ENCODE measurements around the gene TP73. TPM values are rescaled to one million over a fixed set of nuclear protein-coding genes. Genes with fewer than 3 reads are reported as not detected.

TP73 gene
- 1 to 10 TPM; 1.5 to 5.7 TPM for total RNA-seq

- ATAC-seq (peak in 1 of 2 donors; percentile 1), DNase-seq (ENCODE audit: low spot score) (no peak)
- Mint-ChIP-seq H3K27ac (no peak within 1 kb of the TSS), H3K4me3 (peak within 1 kb of the TSS; percentile 45), H3K9me3 (no peaks in the 10 kb centered on the region), H3K36me3 (no peaks in the 10 kb centered on the region), H3K27me3 (peaks cover 23 to 29% of the 10 kb centered on the region in 2 donors), H3K4me1 (ENCODE audit: low read depth in 2 of 2) (peaks cover 12 to 17% of the 10 kb centered on the region in 2 donors)
Measured at GRCh38 chr1:3651930-3652547, at the start of gene TP73. TSS of gene TP73 (plus strand) at chr1:3652516. CDS start at chr1:3682366, 29,850 bp downstream.

GRCh38 chr1:3603156-3603555, 49.2 kb upstream of the TP73 start:
- no peaks in the 10 kb centered on the region for H3K27me3 Mint-ChIP-seq
- no peak overlapping the region for H3K27ac Mint-ChIP-seq
- H3K36me3 Mint-ChIP-seq = no peaks in the 10 kb centered on the region
- no peaks in the 10 kb centered on the region for H3K9me3 Mint-ChIP-seq
- no peak for DNase-seq (ENCODE audit: low spot score)
- H3K4me3 Mint-ChIP-seq = no peak overlapping the region
- ATAC-seq = no peak
- peaks cover 1 to 7% of the 10 kb centered on the region in 2 donors for H3K4me1 Mint-ChIP-seq (ENCODE audit: low read depth in 2 of 2)

GRCh38 chr1:3603571-3604467, 48.5 kb upstream of the TP73 start:
- Mint-ChIP-seq H3K4me1 (ENCODE audit: low read depth in 2 of 2) (peaks cover 0 to 5% of the 10 kb centered on the region in 2 donors), H3K9me3 (no peaks in the 10 kb centered on the region), H3K4me3 (no peak overlapping the region), H3K27ac (no peak overlapping the region), H3K36me3 (no peaks in the 10 kb centered on the region), H3K27me3 (no peaks in the 10 kb centered on the region)
- DNase-seq (ENCODE audit: low spot score) (no peak), ATAC-seq (no peak)

- Mint-ChIP-seq H3K4me3 (no peak overlapping the region), H3K27ac (no peak overlapping the region), H3K9me3 (no peaks in the 10 kb centered on the region), H3K27me3 (peaks cover 0 to 2% of the 10 kb centered on the region in 2 donors), H3K36me3 (no peaks in the 10 kb centered on the region), H3K4me1 (ENCODE audit: low read depth in 2 of 2) (no peaks in the 10 kb centered on the region)
- DNase-seq (ENCODE audit: low spot score) (no peak), ATAC-seq (no peak)
Measured at GRCh38 chr1:3604468-3604974, 47.8 kb upstream of the TP73 start.

GRCh38 chr1:3604997-3605823, 47.1 kb upstream of the TP73 start:
- DNase-seq (ENCODE audit: low spot score) (no peak), ATAC-seq (no peak)
- no peaks in the 10 kb centered on the region for H3K9me3 Mint-ChIP-seq
- H3K36me3 Mint-ChIP-seq = no peaks in the 10 kb centered on the region
- no peaks in the 10 kb centered on the region for H3K4me1 Mint-ChIP-seq (ENCODE audit: low read depth in 2 of 2)
- no peak overlapping the region for H3K27ac Mint-ChIP-seq
- no peak overlapping the region for H3K4me3 Mint-ChIP-seq
- peaks cover 0 to 2% of the 10 kb centered on the region in 2 donors for H3K27me3 Mint-ChIP-seq

GRCh38 chr1:3606779-3607702, 45.3 kb upstream of the TP73 start:
- no peaks in the 10 kb centered on the region for H3K4me1 Mint-ChIP-seq (ENCODE audit: low read depth in 2 of 2)
- peaks cover 0 to 5% of the 10 kb centered on the region in 2 donors for H3K27me3 Mint-ChIP-seq
- H3K27ac Mint-ChIP-seq = no peak overlapping the region
- H3K36me3 Mint-ChIP-seq = no peaks in the 10 kb centered on the region
- no peaks in the 10 kb centered on the region for H3K9me3 Mint-ChIP-seq
- no peak overlapping the region for H3K4me3 Mint-ChIP-seq
- DNase-seq (ENCODE audit: low spot score) = no peak
- ATAC-seq = no peak

- H3K36me3 Mint-ChIP-seq = no peaks in the 10 kb centered on the region
- peaks cover 0 to 5% of the 10 kb centered on the region in 2 donors for H3K27me3 Mint-ChIP-seq
- no peak overlapping the region for H3K27ac Mint-ChIP-seq
- H3K9me3 Mint-ChIP-seq = no peaks in the 10 kb centered on the region
- ATAC-seq (no peak), DNase-seq (ENCODE audit: low spot score) (no peak)
- no peaks in the 10 kb centered on the region for H3K4me1 Mint-ChIP-seq (ENCODE audit: low read depth in 2 of 2)
- H3K4me3 Mint-ChIP-seq = no peak overlapping the region
Measured at GRCh38 chr1:3607703-3608065, 44.6 kb upstream of the TP73 start.

GRCh38 chr1:3608154-3608553, 44.2 kb upstream of the TP73 start:
- no peak for DNase-seq (ENCODE audit: low spot score)
- no peaks in the 10 kb centered on the region for H3K36me3 Mint-ChIP-seq
- no peak overlapping the region for H3K4me3 Mint-ChIP-seq
- no peak for ATAC-seq
- H3K27ac Mint-ChIP-seq = no peak overlapping the region
- peaks cover 0 to 5% of the 10 kb centered on the region in 2 donors for H3K27me3 Mint-ChIP-seq
- H3K9me3 Mint-ChIP-seq = no peaks in the 10 kb centered on the region
- H3K4me1 Mint-ChIP-seq (ENCODE audit: low read depth in 2 of 2) = no peaks in the 10 kb centered on the region

- Mint-ChIP-seq H3K27me3 (peaks cover 0 to 5% of the 10 kb centered on the region in 2 donors), H3K36me3 (no peaks in the 10 kb centered on the region), H3K9me3 (no peaks in the 10 kb centered on the region), H3K4me1 (ENCODE audit: low read depth in 2 of 2) (no peaks in the 10 kb centered on the region), H3K27ac (no peak overlapping the region), H3K4me3 (no peak overlapping the region)
- no peak for DNase-seq (ENCODE audit: low spot score)
- ATAC-seq = no peak
Measured at GRCh38 chr1:3609016-3609768, 43.1 kb upstream of the TP73 start.

GRCh38 chr1:3609769-3610526, 42.4 kb upstream of the TP73 start:
- Mint-ChIP-seq H3K27me3 (peaks cover 0 to 5% of the 10 kb centered on the region in 2 donors), H3K4me1 (ENCODE audit: low read depth in 2 of 2) (no peaks in the 10 kb centered on the region), H3K27ac (no peak overlapping the region), H3K36me3 (no peaks in the 10 kb centered on the region), H3K4me3 (no peak overlapping the region), H3K9me3 (no peaks in the 10 kb centered on the region)
- no peak for ATAC-seq
- no peak for DNase-seq (ENCODE audit: low spot score)

GRCh38 chr1:3610527-3611169, 41.7 kb upstream of the TP73 start:
- Mint-ChIP-seq H3K4me3 (peak overlapping the region; percentile 25), H3K27me3 (peaks cover 0 to 5% of the 10 kb centered on the region in 2 donors), H3K9me3 (no peaks in the 10 kb centered on the region)

More at GRCh38 chr1:3610527-3611169, 41.7 kb upstream of the TP73 start:
- ATAC-seq (no peak), DNase-seq (ENCODE audit: low spot score) (no peak)
- H3K36me3 Mint-ChIP-seq = no peaks in the 10 kb centered on the region
- no peaks in the 10 kb centered on the region for H3K4me1 Mint-ChIP-seq (ENCODE audit: low read depth in 2 of 2)
- H3K27ac Mint-ChIP-seq = no peak overlapping the region
